OCI-LY7 (cell line): ENCODE results near the gene NUDCD3. TPM values are rescaled to one million over a fixed set of nuclear protein-coding genes. Genes with fewer than 3 reads are reported as not detected.

ENCODE experiments used
- BruUV-seq: library from RNA; stranded (reverse); fragments of 400-500 nt; replicated peaks from 2 replicates; lab custom pipeline; 2021; lab: Mats Ljungman, UMichigan
- CTCF ChIA-PET: fragments of 300-600 bp; sonication (Branson Sonifier 250); formaldehyde crosslinking; loops from one replicate; lab custom pipeline; 2022; ENCODE audit warnings: antibody characterized with exemption; ENCODE audit not compliant: unreplicated experiment; lab: Charles Lee
- POLR2A ChIA-PET: fragments of 300-600 bp; sonication (Branson Sonifier 250); formaldehyde crosslinking; loops from one replicate; lab custom pipeline; 2022; ENCODE audit warnings: antibody characterized with exemption; lab: Charles Lee
- DNase-seq: peaks from one replicate; pipeline ENCODE4 v3.0.0-alpha.2; 2015; ENCODE audit warnings: low spot score
- H2AFZ ChIP-seq: fragments of 200-600 bp; sonication (generic), shearing (Covaris generic); 2 replicates; pipeline ENCODE4 v1.6.1; 2014; ENCODE audit warnings: mild to moderate bottlenecking, antibody characterized with exemption, low read length, moderate library complexity
- H3K27ac ChIP-seq: fragments of 200-600 bp; sonication (generic); 2 replicates; pipeline ENCODE4 v1.5.1; 2014; ENCODE audit warnings: mixed run types, low read depth, mild to moderate bottlenecking, moderate library complexity, low read length, inconsistent platforms; ENCODE audit not compliant: poor library complexity, severe bottlenecking
- H3K36me3 ChIP-seq: fragments of 200-600 bp; sonication (generic); 2 replicates; pipeline ENCODE4 v1.6.1; 2014; ENCODE audit warnings: mild to moderate bottlenecking, antibody characterized with exemption, low read length, moderate library complexity, mixed read lengths; ENCODE audit not compliant: insufficient read depth
- H3K4me1 ChIP-seq: fragments of 200-600 bp; sonication (generic); 2 replicates; pipeline ENCODE4 v1.5.1; 2014; ENCODE audit warnings: mild to moderate bottlenecking, low read length; ENCODE audit not compliant: insufficient read depth, poor library complexity, severe bottlenecking
- H3K4me2 ChIP-seq: fragments of 200-600 bp; sonication (generic); 2 replicates; pipeline ENCODE4 v1.6.1; 2014; ENCODE audit warnings: mild to moderate bottlenecking, low read length
- H3K4me3 ChIP-seq: fragments of 200-600 bp; sonication (generic); 2 replicates; pipeline ENCODE4 v1.5.1; 2014; ENCODE audit warnings: mild to moderate bottlenecking, low read depth, low read length; ENCODE audit not compliant: poor library complexity, severe bottlenecking
- H3K79me2 ChIP-seq: fragments of 200-600 bp; sonication (generic); 2 replicates; pipeline ENCODE4 v1.6.1; 2016; ENCODE audit warnings: low read depth, mild to moderate bottlenecking, low read length, moderate library complexity, mixed read lengths; ENCODE audit not compliant: insufficient read depth
- H3K9me2 ChIP-seq: fragments of 200-600 bp; sonication (generic); 2 replicates; pipeline ENCODE4 v1.6.1; 2016; ENCODE audit warnings: mild to moderate bottlenecking, low read length, mixed read lengths; ENCODE audit not compliant: insufficient read depth
- H3K9me3 ChIP-seq: fragments of 200-600 bp; sonication (generic); 2 replicates; pipeline ENCODE4 v1.6.1; 2014; ENCODE audit warnings: mild to moderate bottlenecking, mixed run types, low read length, mixed read lengths
- H4K20me1 ChIP-seq: fragments of 200-600 bp; sonication (generic); 2 replicates; pipeline ENCODE4 v1.6.1; 2014; ENCODE audit warnings: mild to moderate bottlenecking, antibody characterized with exemption, low read length, moderate library complexity, mixed read lengths; ENCODE audit not compliant: insufficient read depth
- EZH2phosphoT487 ChIP-seq: fragments of 200-600 bp; sonication (generic); IDR thresholded peaks from 2 replicates; pipeline ENCODE4 v1.6.1; 2018; ENCODE audit warnings: low read depth, borderline replicate concordance, mild to moderate bottlenecking, mixed run types, antibody characterized with exemption, low read length, moderate library complexity, mixed read lengths
- intact Hi-C: fragments of 100-400 bp; cut with micrococcal nuclease; formaldehyde crosslinking; loops from one replicate; pipeline ENCODE4 v1.10.0; 2022; ENCODE audit not compliant: unreplicated experiment
- total RNA-seq, 2 experiments: library from RNA; depleted of rRNA in 1 of 2; stranded (reverse); fragments of >200 nt in 1 of 2; shearing (Covaris generic) in 1 of 2; gene quantifications; 2 replicates each; pipeline ENCODE4 v1.2.3, GENCODE V29; 2014 to 2022
- TF ChIP-seq, protein P1 (sequence below): fragments of 200-600 bp; sonication (generic); conservative IDR thresholded peaks from 2 replicates; pipeline ENCODE4 v1.5.1; 2014; ENCODE audit warnings: mild to moderate bottlenecking, antibody characterized with exemption, low read length, moderate library complexity, mixed read lengths

The NUDCD3 gene
- total RNA-seq, 2 experiments from 2014 or later, result 57.0 to 108 TPM

DNA sequence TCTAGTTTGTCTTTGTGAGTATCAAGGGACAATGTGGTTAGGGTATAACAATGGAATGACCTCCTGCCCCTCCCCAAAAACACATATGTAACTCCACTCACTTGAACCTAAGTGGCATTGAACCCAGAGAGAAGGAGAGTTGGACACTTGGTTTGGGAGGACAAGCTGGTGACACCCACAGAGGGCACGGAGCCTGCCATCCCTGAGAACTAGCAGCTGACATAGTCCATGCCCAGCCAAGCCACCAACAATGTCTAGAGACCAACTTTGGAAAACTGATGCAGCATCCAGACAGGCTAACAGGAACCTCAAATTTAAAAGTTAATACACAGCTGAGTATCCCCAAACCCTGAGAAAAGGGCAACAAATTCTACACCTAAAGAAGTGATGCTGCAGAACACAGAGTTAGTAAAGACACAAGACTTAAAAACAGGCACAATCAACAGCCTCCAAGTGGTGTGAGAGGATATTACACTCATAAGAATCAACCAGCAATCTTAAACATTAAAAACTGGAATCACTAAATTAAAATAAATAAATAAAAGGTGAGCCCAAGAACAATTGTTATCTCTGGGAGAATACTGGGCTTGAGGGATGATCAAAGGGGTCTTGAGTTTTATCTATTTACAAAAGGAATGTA lies 27.2 kb downstream of the NUDCD3 start:
- Histone ChIP-seq H3K9me2 (no peaks in the 10 kb centered on the region), H3K9me3 (no peaks in the 10 kb centered on the region), H3K79me2 (peaks cover 53% of the 10 kb centered on the region), H3K36me3 (peaks cover 63% of the 10 kb centered on the region), H3K4me2 (no peak overlapping the region), H2AFZ (no peak overlapping the region), H3K4me3 (no peak overlapping the region), H4K20me1 (no peaks in the 10 kb centered on the region), H3K27ac (no peak overlapping the region), H3K4me1 (peaks cover 74% of the 10 kb centered on the region)
- POLR2A ChIA-PET, result interaction anchor here (0.7 to 1.6 kb wide), 3 partner anchors 14 to 115 kb away, joined by 3 to 4 read pairs (median 3); no protein-coding TSS in a partner anchor
- DNase-seq, result peak; percentile 54
- CTCF ChIA-PET, result interaction anchor here (1.0 to 1.4 kb wide), 2 partner anchors 26 to 29 kb away, joined by 3 to 4 read pairs; no protein-coding TSS in a partner anchor
- TF ChIP-seq, protein P1, sequence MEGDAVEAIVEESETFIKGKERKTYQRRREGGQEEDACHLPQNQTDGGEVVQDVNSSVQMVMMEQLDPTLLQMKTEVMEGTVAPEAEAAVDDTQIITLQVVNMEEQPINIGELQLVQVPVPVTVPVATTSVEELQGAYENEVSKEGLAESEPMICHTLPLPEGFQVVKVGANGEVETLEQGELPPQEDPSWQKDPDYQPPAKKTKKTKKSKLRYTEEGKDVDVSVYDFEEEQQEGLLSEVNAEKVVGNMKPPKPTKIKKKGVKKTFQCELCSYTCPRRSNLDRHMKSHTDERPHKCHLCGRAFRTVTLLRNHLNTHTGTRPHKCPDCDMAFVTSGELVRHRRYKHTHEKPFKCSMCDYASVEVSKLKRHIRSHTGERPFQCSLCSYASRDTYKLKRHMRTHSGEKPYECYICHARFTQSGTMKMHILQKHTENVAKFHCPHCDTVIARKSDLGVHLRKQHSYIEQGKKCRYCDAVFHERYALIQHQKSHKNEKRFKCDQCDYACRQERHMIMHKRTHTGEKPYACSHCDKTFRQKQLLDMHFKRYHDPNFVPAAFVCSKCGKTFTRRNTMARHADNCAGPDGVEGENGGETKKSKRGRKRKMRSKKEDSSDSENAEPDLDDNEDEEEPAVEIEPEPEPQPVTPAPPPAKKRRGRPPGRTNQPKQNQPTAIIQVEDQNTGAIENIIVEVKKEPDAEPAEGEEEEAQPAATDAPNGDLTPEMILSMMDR, result peak; percentile 77
- no peak for TF ChIP-seq EZH2phosphoT487
- intact Hi-C loops, result no loop called here
- BruUV-seq, result no TSS peak

DNA sequence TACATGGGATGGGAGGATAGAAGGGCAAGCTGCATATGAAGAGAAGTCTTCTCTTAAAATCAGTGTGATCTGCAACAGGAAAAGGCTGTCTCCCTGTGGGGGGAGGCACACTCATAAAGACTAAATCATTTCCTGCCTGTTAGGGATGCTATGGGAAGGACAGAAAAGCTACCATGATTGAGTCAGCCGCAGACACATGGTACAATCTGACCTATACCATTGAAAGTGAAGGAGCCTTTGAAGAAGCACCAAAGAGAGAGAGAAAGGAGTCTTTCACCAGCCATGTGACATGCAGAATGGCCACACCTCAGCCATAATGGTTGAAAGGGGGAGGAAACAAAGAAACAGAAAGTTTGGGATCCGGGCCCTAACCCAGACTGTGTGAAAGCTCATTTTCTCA lies 29.1 kb downstream of the NUDCD3 start:
- peaks cover 71% of the 10 kb centered on the region for H3K79me2 ChIP-seq

More for the DNA sequence above, 29.1 kb downstream of the NUDCD3 start:
- intact Hi-C loops, result no loop called here
- Histone ChIP-seq H4K20me1 (no peaks in the 10 kb centered on the region), H3K4me2 (peak overlapping the region; percentile 72), H3K27ac (peak overlapping the region; percentile 83), H3K36me3 (peaks cover 55% of the 10 kb centered on the region), H3K9me2 (no peaks in the 10 kb centered on the region), H2AFZ (no peak overlapping the region), H3K4me1 (peaks cover 75% of the 10 kb centered on the region), H3K9me3 (no peaks in the 10 kb centered on the region), H3K4me3 (peak overlapping the region; percentile 57)
- TF ChIP-seq, protein P1, result no peak
- TF ChIP-seq EZH2phosphoT487, result no peak
- BruUV-seq, result no TSS peak
- POLR2A ChIA-PET, result interaction anchor here (1.3 to 1.9 kb wide), 3 partner anchors 11 to 29 kb away, joined by 4 to 9 read pairs (median 6); partner anchors contain the start of gene NUDCD3
- peak; percentile 49 for DNase-seq
- CTCF ChIA-PET, result no interaction called here
